ENCODE measurements around the gene OSBPL10. TPM values are rescaled to one million over a fixed set of nuclear protein-coding genes. Genes with fewer than 3 reads are reported as not detected.

Gene OSBPL10
- total and polyA plus RNA-seq, 2 of the 8 experiments (the other 6 are each of a cell fraction or from before 2014, with no cell fraction given) = 26.2 to 86.7 TPM

GRCh38 chr3:31875437-31875836, 105.6 kb downstream of the OSBPL10 start:
- CTCF ChIA-PET (ENCODE audit: partially characterized antibody) = interaction anchor here (1.0 kb wide), 1 partner anchor 8 kb away, joined by 4 read pairs; no protein-coding TSS in a partner anchor
- Histone ChIP-seq H3K4ac (replicated peaks; ENCODE audit: insufficient read length, low read depth, low read length) (no peak overlapping the region), H3K4me3 (ENCODE audit: extremely low read depth in 1 of 4, insufficient read depth in 2 of 4, low read depth in 3 of 4, low read length in 4 of 4) (no peak overlapping the region), H4K5ac (ENCODE audit: insufficient read length, low read depth, low read length) (no peak overlapping the region), H3K4me1 (replicated peaks in 1 of 4; ENCODE audit: control insufficient read depth in 3 of 4, insufficient read depth in 4 of 4, low read length in 3 of 4) (peaks cover 0 to 9% (median 0%) of the 10 kb centered on the region in 4 experiments; a peak in 2 of 7 replicates), H4K8ac (ENCODE audit: extremely low read depth, insufficient read depth, low read length) (no peak overlapping the region), H2AK5ac (ENCODE audit: low read depth, low read length) (no peak overlapping the region), H4K20me1 (replicated peaks in 1 of 2; ENCODE audit: control insufficient read depth in 1 of 2, insufficient read depth in 2 of 2, low read length in 2 of 2) (no peaks in the 10 kb centered on the region), H3K56ac (replicated peaks; ENCODE audit: insufficient read length, low read depth, low read length) (no peak overlapping the region), H3K9me3 (ENCODE audit: insufficient read depth in 2 of 2, low read depth in 1 of 2, low read length in 1 of 2) (no peaks in the 10 kb centered on the region), H3K18ac (ENCODE audit: extremely low read depth, low read length) (no peak overlapping the region), H3K23ac (ENCODE audit: insufficient read length) (no peak overlapping the region), H2BK120ac (replicated peaks; ENCODE audit: low read depth, low read length) (no peak overlapping the region), H3K4me2 (ENCODE audit: insufficient read depth in 1 of 2, low read depth in 2 of 2, low read length in 2 of 2) (no peak overlapping the region), H3K9ac (replicated peaks in 1 of 4; ENCODE audit: extremely low read depth in 1 of 4, low read depth in 3 of 4, low read length in 3 of 4) (no peak overlapping the region), H2BK20ac (ENCODE audit: low read length) (no peak overlapping the region), H3K27ac (ENCODE audit: low read depth, low read length) (no peak overlapping the region), H4K91ac (replicated peaks; ENCODE audit: insufficient read length, low read length) (no peak overlapping the region), H3K36me3 (ENCODE audit: control insufficient read depth in 2 of 4, insufficient read depth in 4 of 4, low read length in 3 of 4) (peaks cover 0 to 7% (median 0%) of the 10 kb centered on the region in 4 experiments; a peak in 5 of 8 replicates), H3K23me2 (ENCODE audit: low read depth, low read length) (no peaks in the 10 kb centered on the region), H3K79me1 (ENCODE audit: low read depth, low read length) (peaks cover 4% of the 10 kb centered on the region), H2BK5ac (ENCODE audit: low read depth, low read length) (no peak overlapping the region), H2BK15ac (ENCODE audit: low read length) (no peak overlapping the region), H3K14ac (ENCODE audit: insufficient read length) (no peak overlapping the region), H3K79me2 (ENCODE audit: control insufficient read depth in 1 of 2, insufficient read depth in 2 of 2, low read length in 2 of 2) (peaks cover 0 to 23% of the 10 kb centered on the region in 2 experiments; a peak in 3 of 4 replicates), H2BK12ac (ENCODE audit: low read depth, low read length) (no peak overlapping the region), H2AFZ (ENCODE audit: low read length) (no peak overlapping the region), H3K27me3 (replicated peaks in 1 of 4; ENCODE audit: control insufficient read depth in 3 of 4, extremely low read depth in 1 of 4, insufficient read depth in 3 of 4, low read length in 3 of 4) (no peaks in the 10 kb centered on the region)
- WGBS, 2 experiments (ENCODE audit: extremely low coverage in 1 of 2, insufficient coverage in 1 of 2, insufficient read length in 1 of 2, insufficient replicate concordance in 2 of 2, low coverage in 1 of 2, low lambda C conversion rate in 2 of 2, missing lambda C conversion rate in 1 of 2) = 61% methylated on average over 2 of the region's 2 CpGs; no CpG with 5 or more reads in 1 of the 2 experiments
- POLR2A ChIA-PET (ENCODE audit: partially characterized antibody) = no interaction called here
- DNase-seq (ENCODE audit: low read depth in 1 of 2, low spot score in 2 of 2) (no peak), FAIRE-seq (no peak)
- no peak for TF ChIP-seq YY1 (IDR thresholded peaks at IDR 0.05; ENCODE audit: low read depth, low read length)
- no peak for TF ChIP-seq CEBPB (IDR thresholded peaks at IDR 0.05; ENCODE audit: low read depth, low read length)
